Measurements from ENCODE around the gene PCSK6.
"Not testable (repeated sequence)": the region's sequence is repeated elsewhere in the genome, so short reads cannot be mapped to it uniquely, and the experiment has no call there.

The PCSK6 gene

GRCh38 chr15:101372960-101373525 is 116.5 kb downstream of the PCSK6 start:
- DNase-seq, result no peak

- DNase-seq, result no peak
These were observed 117.3 kb downstream of the PCSK6 start for GRCh38 chr15:101372149-101372577.

- no peak for DNase-seq
These were observed 118.0 kb downstream of the PCSK6 start for GRCh38 chr15:101371519-101371918.

DNA sequence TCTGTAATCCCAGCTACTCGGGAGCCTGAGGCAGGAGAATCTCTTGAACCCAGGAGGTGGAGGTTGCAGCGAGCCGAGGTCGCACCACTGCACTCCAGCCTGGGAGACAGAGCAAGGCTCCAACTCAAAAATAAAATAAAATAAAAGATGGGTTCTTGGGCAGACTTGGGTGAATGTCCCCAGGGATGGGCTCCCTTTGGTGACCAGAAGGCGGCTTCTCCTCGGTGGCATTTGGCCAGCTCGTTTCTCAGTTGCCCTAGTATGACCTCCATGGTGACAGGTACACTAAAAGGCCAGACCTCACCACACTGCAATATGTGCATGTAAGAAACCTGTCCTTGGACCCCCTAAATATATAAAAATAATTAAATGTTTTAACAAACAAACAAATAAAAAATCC is 118.4 kb downstream of the PCSK6 start:
- no peak for DNase-seq

- no peak for DNase-seq
These were observed 119.0 kb downstream of the PCSK6 start for GRCh38 chr15:101370330-101371024.

- no peak for DNase-seq
These were observed 119.8 kb downstream of the PCSK6 start for GRCh38 chr15:101369676-101370075.

GRCh38 chr15:101368861-101369642 is 120.5 kb downstream of the PCSK6 start:
- DNase-seq, result no peak

DNA sequence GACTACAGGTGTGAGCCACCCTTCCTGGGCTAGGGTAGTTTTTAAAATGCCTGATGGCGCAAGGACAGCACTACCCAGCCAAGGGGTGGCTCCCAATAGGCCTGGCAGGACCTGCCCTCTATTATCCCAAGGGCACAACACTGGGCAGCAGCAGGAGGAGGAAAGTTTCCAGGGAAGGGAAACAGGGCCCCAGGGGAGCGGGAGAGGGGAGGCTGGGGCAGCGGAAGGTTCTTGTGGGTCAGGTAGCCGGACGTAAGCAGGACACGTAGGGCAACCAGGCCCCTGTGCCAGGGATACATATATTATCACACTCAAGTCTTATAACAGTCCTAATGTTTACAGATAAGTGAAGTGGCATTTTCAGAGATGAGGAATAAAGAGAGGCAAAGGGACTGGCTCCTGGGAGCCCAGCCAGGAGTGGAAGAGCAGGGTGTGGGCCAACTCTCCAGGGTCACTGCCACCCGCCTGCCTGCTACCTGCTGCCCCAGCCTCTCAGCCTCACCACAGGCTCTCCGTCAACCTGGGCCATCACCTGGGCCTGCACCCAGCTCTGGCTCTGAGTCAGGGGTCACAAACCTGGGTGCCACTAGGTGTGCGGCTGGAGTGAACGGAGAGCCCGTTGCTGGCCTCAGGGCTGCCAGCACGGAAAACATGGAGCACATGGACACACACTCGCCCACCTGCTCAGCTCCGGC is 121.3 kb downstream of the PCSK6 start:
- DNase-seq, result no peak

- DNase-seq, result no peak
These were observed 122.7 kb downstream of the PCSK6 start for GRCh38 chr15:101366853-101367252.

- no peak for DNase-seq
These were observed 126.4 kb downstream of the PCSK6 start for GRCh38 chr15:101362986-101363566.

DNA sequence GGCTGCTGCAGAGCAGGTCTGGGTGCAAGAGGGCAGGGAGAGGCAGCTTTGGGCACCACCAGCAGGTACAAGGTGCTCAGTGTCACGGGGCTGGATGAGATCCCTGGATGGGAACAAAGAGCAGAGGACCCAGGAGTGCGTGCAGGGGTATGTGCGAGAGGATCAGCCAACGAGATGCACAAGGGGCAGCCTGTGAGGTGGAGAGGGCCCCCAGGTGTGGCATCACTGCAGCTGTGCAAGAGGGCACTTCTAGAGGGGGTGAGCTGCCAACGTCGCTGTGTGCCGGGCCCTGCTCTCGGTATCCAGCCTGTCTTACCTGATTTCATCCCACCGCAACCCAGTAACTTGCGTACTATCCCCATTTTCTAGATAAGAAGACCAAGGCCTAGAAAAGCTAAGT is 127.1 kb downstream of the PCSK6 start:
- no peak for DNase-seq

GRCh38 chr15:101361418-101361817 is 128.1 kb downstream of the PCSK6 start:
- no peak for DNase-seq

DNA sequence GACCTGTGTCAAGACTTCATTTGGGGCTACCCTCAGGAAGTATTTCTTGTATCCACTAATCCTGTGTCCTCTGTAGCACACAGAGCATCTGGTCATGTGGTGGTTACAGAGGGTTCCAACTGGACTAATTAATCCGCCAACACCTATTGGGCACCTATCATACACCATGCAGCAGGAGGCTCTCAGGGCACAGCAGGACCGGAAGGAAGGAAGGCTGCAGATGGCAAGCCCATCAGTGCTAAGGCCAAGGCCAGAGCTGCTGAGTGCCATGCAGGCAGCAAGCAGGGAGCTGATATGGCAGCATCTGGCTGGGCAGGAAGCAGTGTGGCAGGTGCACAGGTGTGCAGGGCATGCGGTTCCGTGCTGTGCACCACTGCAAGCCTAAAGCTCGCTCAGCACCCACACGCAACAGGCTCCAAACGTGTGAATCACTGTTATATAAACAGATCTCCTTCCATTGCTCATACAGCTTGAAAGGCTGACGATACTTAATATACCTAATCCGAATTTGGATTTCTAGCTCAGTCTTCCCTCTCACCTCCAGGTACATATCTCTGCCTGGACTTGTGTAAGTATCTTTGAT is 130.1 kb downstream of the PCSK6 start:
- DNase-seq, result no peak

- no peak for DNase-seq
These were observed 130.6 kb downstream of the PCSK6 start for GRCh38 chr15:101358895-101359294.

GRCh38 chr15:101357885-101358284 is 131.6 kb downstream of the PCSK6 start:
- no peak for DNase-seq

DNA sequence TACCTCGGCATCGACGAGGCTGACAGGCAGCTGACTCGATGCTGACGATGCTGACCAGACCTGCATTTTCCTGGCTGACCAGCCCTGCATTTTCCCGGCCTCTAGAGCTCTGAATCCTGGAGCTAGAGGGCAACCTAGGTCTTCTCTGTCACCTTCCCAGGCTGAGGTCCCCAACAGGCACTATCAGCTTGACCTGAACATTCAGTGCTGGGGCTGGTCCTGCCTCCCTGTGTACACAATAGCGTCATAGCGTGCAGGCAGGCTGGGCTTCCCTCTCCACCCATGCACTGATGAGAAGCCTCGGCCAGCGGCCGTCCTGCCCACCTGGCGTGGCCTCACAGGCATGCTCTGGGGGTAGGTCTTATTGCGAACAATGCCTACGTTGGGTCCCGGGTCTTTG is 132.2 kb downstream of the PCSK6 start:
- no peak for DNase-seq

DNA sequence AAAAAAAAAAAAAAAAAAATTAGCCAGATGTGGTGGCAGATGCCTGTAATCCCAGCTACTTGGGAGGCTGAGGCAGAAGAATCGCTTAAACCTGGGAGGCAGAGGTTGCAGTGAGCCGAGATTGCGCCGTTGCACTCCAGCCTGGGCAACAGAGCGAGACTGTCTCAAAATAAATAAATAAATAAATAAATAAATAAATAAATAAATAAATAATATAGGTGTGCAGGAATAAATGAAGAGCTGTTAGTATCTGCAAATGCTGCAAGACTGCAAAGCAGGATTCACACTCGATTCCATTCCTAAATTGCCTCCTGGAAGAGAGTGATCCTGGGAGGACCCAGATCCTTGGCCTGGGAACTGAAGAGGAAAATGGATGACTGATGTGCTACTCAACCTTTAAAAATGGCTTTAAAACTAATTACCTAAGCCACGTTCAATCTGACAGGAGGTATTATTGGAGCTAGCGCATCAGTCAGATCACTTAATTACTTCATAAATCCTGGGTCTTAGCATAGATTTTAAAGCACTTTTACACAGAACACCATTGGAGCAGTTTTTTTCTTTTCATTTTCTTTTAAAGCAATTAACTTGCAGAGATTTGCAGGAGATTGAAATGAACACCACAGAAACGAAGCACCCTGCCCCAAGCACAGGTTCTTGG is 132.9 kb downstream of the PCSK6 start:
- not testable (repeated sequence) for DNase-seq

DNA sequence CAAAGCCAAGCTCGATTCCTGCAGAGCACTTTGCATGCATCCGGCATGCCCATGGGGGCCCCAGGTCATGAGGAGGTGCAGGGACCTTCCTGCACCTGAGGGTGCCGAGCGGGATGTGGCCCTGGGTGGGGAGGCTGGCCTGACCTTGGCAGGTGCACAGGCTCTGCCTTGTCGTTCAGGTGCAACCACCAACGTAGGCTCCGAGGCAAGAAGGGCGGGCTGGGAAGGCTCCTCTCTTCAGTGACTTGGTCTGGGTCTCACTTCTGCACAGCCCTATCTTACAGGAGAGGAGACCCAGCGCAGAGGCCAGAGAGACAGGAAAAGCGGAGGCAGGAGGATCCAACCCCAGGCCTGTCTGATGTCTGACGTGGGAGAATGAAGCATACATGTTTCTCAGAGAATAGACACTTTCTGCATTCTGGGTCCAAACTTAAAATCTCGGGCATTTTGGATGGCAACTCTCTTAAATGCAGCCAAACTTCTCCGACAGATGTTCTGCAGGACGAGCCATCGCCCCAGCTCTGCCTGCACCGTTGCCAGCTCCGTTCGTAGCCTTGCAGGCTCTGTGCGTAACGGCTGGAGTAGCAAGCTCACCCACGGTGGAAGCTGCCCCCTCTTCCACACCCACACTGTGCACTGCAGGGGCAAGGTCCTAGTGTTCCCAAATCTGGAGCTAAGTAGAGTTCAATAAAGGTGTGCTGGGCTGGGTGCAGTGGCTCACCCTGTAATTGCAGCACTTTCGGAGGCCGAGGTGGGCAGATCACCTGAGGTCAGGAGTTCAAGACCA is 133.6 kb downstream of the PCSK6 start:
- no peak for DNase-seq

- no peak for DNase-seq
These were observed 134.4 kb downstream of the PCSK6 start for GRCh38 chr15:101354891-101355623.

DNA sequence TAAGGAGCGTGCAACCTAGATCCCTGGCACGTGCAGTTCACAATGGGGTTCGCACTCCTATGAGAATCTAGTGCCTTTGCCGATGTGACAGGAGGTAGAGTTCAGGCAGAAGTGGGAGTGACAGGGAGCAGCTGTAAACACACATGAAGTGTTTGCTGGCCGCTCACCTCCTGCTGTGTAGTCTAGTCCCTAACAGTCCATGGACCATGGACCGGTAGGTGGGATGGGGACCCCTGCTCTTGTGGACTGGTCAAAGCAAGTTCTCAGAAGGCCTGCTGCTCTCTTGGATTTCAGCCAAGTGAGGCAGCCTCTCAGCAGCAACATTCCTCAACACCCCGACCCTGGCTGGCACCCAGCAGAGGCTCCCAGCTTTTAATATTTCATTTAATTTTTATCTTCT is 136.3 kb downstream of the PCSK6 start:
- DNase-seq, result no peak

DNA sequence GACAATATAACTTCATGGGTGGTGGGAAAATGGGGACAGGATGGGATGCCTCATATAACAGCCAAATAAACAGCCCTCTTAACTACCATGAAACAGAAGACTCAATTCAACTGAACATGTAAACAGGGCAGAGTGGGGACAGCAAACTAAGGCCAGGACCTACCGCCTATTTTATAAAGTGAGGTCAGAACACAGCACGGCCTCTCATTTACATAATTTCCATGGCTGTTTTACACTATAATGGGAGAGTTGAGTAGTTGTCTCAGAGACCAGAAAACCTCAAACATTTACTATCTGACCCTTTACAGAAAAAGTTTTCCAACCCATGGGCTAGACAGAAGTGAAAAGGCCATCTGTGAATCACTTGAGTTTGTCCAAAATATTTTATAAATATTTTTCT is 137.8 kb downstream of the PCSK6 start:
- no peak for DNase-seq

Data from activated CD4-positive, alpha-beta T cell treated with anti-CD3 and anti-CD28 coated beads for 4 hours (primary cell).